IMR-90 (cell line): Measurements from ENCODE around the gene KCNMA1. TPM values are rescaled to one million over a fixed set of nuclear protein-coding genes. Genes with fewer than 3 reads are reported as not detected.

Experiments
- ATAC-seq: fragments of 200-7000 bp; cut with Tn5 transposase; 2 replicates; pipeline ENCODE4 v1.9.1; 2020; ENCODE audit warnings: low read depth, mild to moderate bottlenecking, moderate library complexity
- BruUV-seq: library from RNA; stranded (reverse); fragments of 400-500 nt; replicated peaks from 2 replicates; lab custom pipeline; 2021; lab: Mats Ljungman, UMichigan
- CTCF ChIA-PET: fragments of 300-600 bp; formaldehyde crosslinking; extraction: SDS; loops from one replicate; lab custom pipeline; 2021; ENCODE audit warnings: antibody characterized with exemption; lab: Yijun Ruan, JAX
- POLR2A ChIA-PET: fragments of 300-600 bp; sonication (Branson Sonifier 250); formaldehyde crosslinking; loops from one replicate; lab custom pipeline; 2022; ENCODE audit warnings: antibody characterized with exemption; ENCODE audit not compliant: unreplicated experiment; lab: Charles Lee
- DNase-seq: peaks from one replicate; pipeline ENCODE4 v3.0.0; 2013
- H2AFZ ChIP-seq: replicated peaks from 2 replicates; pipeline ENCODE3; 2013; ENCODE audit warnings: low read length, mild to moderate bottlenecking; ENCODE audit not compliant: poor library complexity
- H2AK5ac ChIP-seq: 2 replicates; pipeline ENCODE4 v1.6.1; 2013; ENCODE audit warnings: low read depth, low read length, inconsistent platforms
- H2AK9ac ChIP-seq: replicated peaks from 2 replicates; pipeline ENCODE3; 2013; ENCODE audit warnings: mild to moderate bottlenecking, low read depth, low read length, moderate library complexity; ENCODE audit not compliant: poor library complexity
- H2BK120ac ChIP-seq: 2 replicates; pipeline ENCODE4 v1.6.1; 2013; ENCODE audit warnings: low read depth, low read length, inconsistent platforms
- H2BK15ac ChIP-seq: 3 replicates; pipeline ENCODE4 v1.6.1; 2013; ENCODE audit warnings: low read depth, low read length, inconsistent platforms
- H2BK20ac ChIP-seq: 2 replicates; pipeline ENCODE4 v1.6.1; 2013; ENCODE audit warnings: low read depth, mild to moderate bottlenecking, inconsistent platforms, low read length, moderate library complexity
- H2BK5ac ChIP-seq: 2 replicates; pipeline ENCODE4 v1.6.1; 2013; ENCODE audit warnings: mild to moderate bottlenecking, low read depth, low read length, inconsistent platforms; ENCODE audit not compliant: poor library complexity, severe bottlenecking
- H3K14ac ChIP-seq: replicated peaks from 2 replicates; pipeline ENCODE4 v1.6.1; 2013; ENCODE audit warnings: low read depth, low read length, inconsistent platforms
- H3K18ac ChIP-seq: 2 replicates; pipeline ENCODE4 v1.6.1; 2013; ENCODE audit warnings: low read depth, low read length, control low read depth
- H3K23ac ChIP-seq: 2 replicates; pipeline ENCODE4 v1.6.1; 2013; ENCODE audit warnings: low read depth, low read length, inconsistent platforms
- H3K27ac ChIP-seq: 2 replicates; pipeline ENCODE4 v1.5.1; 2013; ENCODE audit warnings: mild to moderate bottlenecking, control low read depth, low read length; ENCODE audit not compliant: insufficient read depth
- H3K27me3 ChIP-seq: 2 replicates; pipeline ENCODE4 v1.6.1; 2013; ENCODE audit warnings: low read length; ENCODE audit not compliant: control insufficient read depth, insufficient read depth
- H3K36me3 ChIP-seq: 2 replicates; pipeline ENCODE4 v1.6.1; 2013; ENCODE audit warnings: low read length, mixed read lengths; ENCODE audit not compliant: control insufficient read depth, insufficient read depth
- H3K4ac ChIP-seq: 2 replicates; pipeline ENCODE4 v1.6.1; 2013; ENCODE audit warnings: low read depth, low read length, inconsistent platforms
- H3K4me1 ChIP-seq: 2 replicates; pipeline ENCODE4 v1.6.1; 2013; ENCODE audit warnings: low read length, mixed read lengths; ENCODE audit not compliant: control insufficient read depth, insufficient read depth
- H3K4me2 ChIP-seq: 2 replicates; pipeline ENCODE4 v1.6.1; 2013; ENCODE audit warnings: low read depth, mild to moderate bottlenecking, control low read depth, low read length, moderate library complexity
- H3K4me3 ChIP-seq: 2 replicates; pipeline ENCODE4 v1.5.1; 2013; ENCODE audit warnings: low read depth, mild to moderate bottlenecking, control low read depth, low read length, moderate library complexity; ENCODE audit not compliant: insufficient read depth
- H3K56ac ChIP-seq: 2 replicates; pipeline ENCODE4 v1.6.1; 2013; ENCODE audit warnings: low read length, inconsistent platforms; ENCODE audit not compliant: insufficient read depth; ENCODE audit errors: extremely low read depth
- H3K79me1 ChIP-seq, 2 experiments: 2 replicates each; pipeline ENCODE4 v1.6.1; 2013; ENCODE audit warnings: low read length in 2 of 2, inconsistent platforms in 1 of 2, low read depth in 1 of 2
- H3K9ac ChIP-seq: 2 replicates; pipeline ENCODE4 v1.6.1; 2013; ENCODE audit warnings: low read depth, low read length, control low read depth
- H3K9me1 ChIP-seq: 2 replicates; pipeline ENCODE4 v1.6.1; 2013; ENCODE audit warnings: low read length, inconsistent platforms; ENCODE audit not compliant: insufficient read depth
- H3K9me3 ChIP-seq: 2 replicates; pipeline ENCODE4 v1.6.1; 2013; ENCODE audit warnings: low read length; ENCODE audit not compliant: control insufficient read depth, insufficient read depth
- H4K20me1 ChIP-seq: 2 replicates; pipeline ENCODE4 v1.6.1; 2013; ENCODE audit warnings: low read length, inconsistent platforms; ENCODE audit not compliant: insufficient read depth
- H4K5ac ChIP-seq: 2 replicates; pipeline ENCODE4 v1.6.1; 2013; ENCODE audit warnings: mild to moderate bottlenecking, low read depth, low read length, control low read depth
- H4K8ac ChIP-seq, 2 experiments: 2 replicates each; pipeline ENCODE4 v1.6.1; 2013; ENCODE audit warnings: low read depth in 2 of 2, low read length in 2 of 2, control low read depth in 1 of 2, inconsistent platforms in 1 of 2
- H4K91ac ChIP-seq: 2 replicates; pipeline ENCODE4 v1.6.1; 2013; ENCODE audit warnings: low read depth, low read length, inconsistent platforms; ENCODE audit not compliant: insufficient read depth
- BHLHE40 ChIP-seq: fragments of 150-350 bp; IDR thresholded peaks from 2 replicates; pipeline ENCODE4 v1.6.1; 2016; ENCODE audit warnings: mild to moderate bottlenecking, low read depth, low read length
- CHD1 ChIP-seq: IDR thresholded peaks from 2 replicates; pipeline ENCODE4 v1.6.1; 2012; ENCODE audit warnings: low read depth, low read length, improper control_type of control experiment
- FOS ChIP-seq: fragments of 150-350 bp; IDR thresholded peaks from 2 replicates; pipeline ENCODE4 v1.6.1; 2016; ENCODE audit warnings: low read depth, low read length
- MAFK ChIP-seq: IDR thresholded peaks from 2 replicates; pipeline ENCODE4 v1.6.1; 2012; ENCODE audit warnings: low read depth, low read length, improper control_type of control experiment
- RFX5 ChIP-seq: IDR thresholded peaks from 2 replicates; pipeline ENCODE4 v1.8.0; 2012; ENCODE audit warnings: low read depth, mild to moderate bottlenecking, low read length, moderate library complexity
- SMC3 ChIP-seq: fragments of 150-350 bp; IDR thresholded peaks from 2 replicates; pipeline ENCODE4 v1.6.1; 2016; ENCODE audit warnings: low read depth, mild to moderate bottlenecking, antibody characterized with exemption, low read length, moderate library complexity
- USF2 ChIP-seq: fragments of 150-350 bp; IDR thresholded peaks from 2 replicates; pipeline ENCODE4 v1.6.1; 2017; ENCODE audit warnings: mild to moderate bottlenecking, antibody characterized with exemption, low read length, low read depth
- WGBS, 2 experiments: methylation state at CpG; one replicate each; pipeline versions ENCODE4 v1.1.5 to v1.1.7; 2013; ENCODE audit warnings: missing lambda C conversion rate in 2 of 2; ENCODE audit not compliant: insufficient read length in 1 of 2; ENCODE audit errors: extremely low coverage in 2 of 2; 5-methylcytosine and 5-hydroxymethylcytosine counted together
- dilution Hi-C: fragments of 300-500 bp; cut with HindIII; formaldehyde crosslinking; loops from one replicate; pipeline ENCODE4 v1.14.3; 2018; ENCODE audit warnings: low sequenced_read_pairs; ENCODE audit not compliant: unreplicated experiment
- in situ Hi-C: fragments of 300-500 bp; cut with MboI; formaldehyde crosslinking; loops from 3 replicates; pipeline ENCODE4 v1.14.3; 2019; ENCODE audit warnings: low sequenced_read_pairs, inconsistent platforms, mixed read lengths
- intact Hi-C: fragments of 100-400 bp; cut with micrococcal nuclease; formaldehyde crosslinking; loops from 2 replicates; pipeline ENCODE4 v1.10.0; 2022
- polyA plus RNA-seq, 3 experiments: library from polyadenylated mRNA; depleted of rRNA; stranded (reverse); fragments of >200 nt; gene quantifications; 2 replicates each; pipeline ENCODE4 v1.2.3, GENCODE V29; 2012; ENCODE audit warnings: low replicate concordance in 1 of 3
- total RNA-seq: library from RNA; depleted of rRNA; stranded (reverse); fragments of >200 nt; gene quantifications from 2 replicates; pipeline ENCODE4 v1.2.3, GENCODE V29; 2012

KCNMA1 gene
- total and polyA plus RNA-seq, 2 of the 4 experiments (the other 2 are of a cell fraction) = 25.6 to 29.6 TPM

GRCh38 chr10:76972541-76972940 is 665.1 kb downstream of the KCNMA1 start:
- BruUV-seq = no TSS peak
- Histone ChIP-seq H3K18ac (no peak overlapping the region), H3K4me2 (no peak overlapping the region), H4K20me1 (no peaks in the 10 kb centered on the region), H3K27me3 (peaks cover under 1% of the 10 kb centered on the region; the same call in 1 of the 2 replicates), H3K9me1 (no peaks in the 10 kb centered on the region), H3K23ac (no peak overlapping the region), H3K14ac (no peak overlapping the region), H2AK9ac (no peak overlapping the region), H3K4me1 (no peaks in the 10 kb centered on the region; the same call in 1 of the 2 replicates), H2BK5ac (no peak overlapping the region), H2BK15ac (no peak overlapping the region), H2AK5ac (no peak overlapping the region), H3K56ac (no peak overlapping the region), H2BK20ac (no peak overlapping the region), H2AFZ (no peak overlapping the region), H3K36me3 (no peaks in the 10 kb centered on the region), H3K9ac (no peak overlapping the region), H4K5ac (no peak overlapping the region), H4K8ac (no peak overlapping the region), H3K9me3 (no peaks in the 10 kb centered on the region), H3K27ac (no peak overlapping the region), H4K91ac (no peak overlapping the region), H2BK120ac (no peak overlapping the region), H3K79me1 (no peaks in the 10 kb centered on the region), H3K4me3 (no peak overlapping the region), H3K4ac (no peak overlapping the region)
- intact Hi-C loops (no loop called here), dilution Hi-C loops (no loop called here), in situ Hi-C loops (no loop called here)
- WGBS, 2 experiments = no CpG with 5 or more reads among the region's 2 CpGs
- ChIA-PET CTCF (no interaction called here), POLR2A (no interaction called here)
- TF ChIP-seq USF2 (no peak), CHD1 (no peak), SMC3 (no peak), RFX5 (no peak), BHLHE40 (no peak), MAFK (no peak), FOS (no peak)
- ATAC-seq (no peak), DNase-seq (no peak)
